GM18861 (cell line): ENCODE data around the gene CNTNAP2.

ENCODE experiments used
- ATAC-seq: cut with Tn5 transposase; IDR thresholded peaks from one replicate; pipeline ENCODE4 v1.9.1; 2021; ENCODE audit not compliant: unreplicated experiment

CNTNAP2 gene

DNA sequence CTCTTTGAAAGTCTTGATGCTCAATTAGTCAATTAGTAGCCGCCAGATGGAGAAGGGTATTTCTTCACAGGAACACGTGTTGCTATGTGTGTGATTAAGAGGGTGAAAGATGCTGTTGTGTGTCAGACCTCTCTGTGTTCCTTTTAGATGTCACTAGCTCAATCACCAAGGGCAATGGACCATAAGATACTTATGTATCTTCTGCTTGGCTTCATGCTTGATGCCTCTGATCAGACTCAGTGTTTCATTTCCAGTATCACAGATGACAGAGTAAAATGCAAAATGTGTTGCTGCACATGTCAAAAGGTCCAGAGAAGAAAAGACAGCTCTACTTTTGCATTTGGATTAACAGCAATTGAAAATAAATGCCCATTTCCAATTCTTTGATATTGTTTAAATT is 865.9 kb downstream of the CNTNAP2 start:
- no peak for ATAC-seq

DNA sequence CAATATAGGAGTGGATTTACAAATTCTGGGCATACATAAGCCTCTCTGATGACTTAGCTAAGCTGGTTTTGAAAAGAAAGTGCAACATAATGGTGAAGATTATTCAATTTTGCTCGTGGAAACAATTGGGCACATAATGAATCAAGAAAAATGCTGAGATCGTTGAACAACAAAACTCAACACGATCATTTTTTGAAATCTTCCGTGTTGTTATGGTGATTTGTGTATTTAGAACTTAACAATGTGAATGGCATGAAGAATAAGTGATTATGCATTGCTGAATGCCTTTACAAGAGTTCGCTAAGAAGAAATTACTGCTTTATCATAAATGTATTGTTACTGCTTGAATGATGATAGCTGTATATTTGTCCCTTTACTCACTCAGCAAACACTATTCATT is 875.0 kb downstream of the CNTNAP2 start:
- no peak for ATAC-seq

DNA sequence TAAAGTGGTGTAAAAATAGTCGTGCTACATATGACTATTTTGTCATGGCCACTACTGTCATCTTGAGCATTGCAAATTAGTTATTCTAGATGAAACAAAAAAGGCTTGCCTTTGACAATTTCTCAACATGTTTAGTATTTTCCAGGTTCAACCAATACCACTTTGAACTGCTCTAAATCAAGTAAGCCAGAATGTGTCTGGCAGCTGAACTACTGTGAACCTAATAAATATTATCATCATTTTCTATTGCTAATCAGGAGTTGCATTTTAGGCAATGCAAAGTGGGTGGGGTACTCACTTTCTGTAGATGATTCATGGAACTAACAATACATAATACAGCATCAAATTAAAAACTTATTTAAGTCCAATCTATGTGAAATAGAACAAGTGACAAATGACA is 877.2 kb downstream of the CNTNAP2 start:
- ATAC-seq = no peak

DNA sequence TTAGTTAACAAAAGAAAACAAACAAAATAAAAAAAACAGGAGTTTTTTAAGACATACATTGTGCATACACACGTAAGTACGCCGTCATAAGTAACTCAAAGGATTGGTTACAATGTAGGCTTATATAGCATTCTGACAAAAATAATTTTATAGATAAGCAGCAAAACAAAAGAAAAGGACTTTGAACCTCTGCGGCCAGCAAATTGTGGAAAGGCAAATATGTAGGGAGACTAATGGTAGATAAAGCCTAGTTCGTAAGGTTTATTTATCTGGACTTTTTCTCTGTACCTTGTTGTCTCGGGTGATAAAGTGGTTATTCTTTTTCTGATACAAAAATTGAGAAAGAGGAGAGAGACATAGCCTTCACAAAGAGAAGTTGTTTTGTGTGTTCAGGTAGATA is 891.9 kb downstream of the CNTNAP2 start:
- no peak for ATAC-seq

DNA sequence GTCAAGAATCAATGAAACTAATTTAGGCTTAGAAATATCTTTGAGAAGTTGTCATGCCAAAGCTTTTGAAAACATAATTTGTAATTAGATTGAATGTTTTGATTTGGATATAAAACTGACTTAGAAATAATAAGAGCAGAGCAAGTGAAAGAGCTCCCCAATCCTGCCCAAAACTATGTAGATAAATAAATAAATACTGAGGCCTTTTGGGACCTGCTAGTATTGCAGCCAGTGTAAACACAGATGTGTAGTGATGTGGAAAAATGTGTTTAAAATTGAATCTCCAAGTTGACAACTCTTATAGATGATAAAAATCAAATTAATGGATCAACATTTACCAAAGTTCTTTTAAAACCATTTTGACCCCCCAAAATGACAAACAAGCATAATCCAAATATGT is 896.1 kb downstream of the CNTNAP2 start:
- ATAC-seq = no peak

DNA sequence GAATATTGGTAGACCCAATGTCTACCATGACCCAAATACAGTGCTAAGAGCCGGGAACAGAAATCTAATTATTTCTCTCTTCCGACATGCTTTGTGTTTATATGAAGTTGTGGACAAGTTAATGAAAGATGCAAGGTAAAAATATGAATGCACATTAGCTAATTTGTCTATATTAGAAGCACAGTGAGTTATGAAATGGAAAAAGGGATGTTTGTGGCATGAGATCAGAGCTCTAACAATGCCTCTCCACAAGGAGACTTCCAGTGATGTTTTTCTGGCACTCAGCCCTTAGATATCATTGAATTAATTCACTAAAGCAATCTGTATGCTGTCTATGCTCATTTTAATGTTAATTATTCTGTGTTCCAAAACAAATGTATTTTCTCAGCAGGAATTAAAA is 897.2 kb downstream of the CNTNAP2 start:
- ATAC-seq = no peak

DNA sequence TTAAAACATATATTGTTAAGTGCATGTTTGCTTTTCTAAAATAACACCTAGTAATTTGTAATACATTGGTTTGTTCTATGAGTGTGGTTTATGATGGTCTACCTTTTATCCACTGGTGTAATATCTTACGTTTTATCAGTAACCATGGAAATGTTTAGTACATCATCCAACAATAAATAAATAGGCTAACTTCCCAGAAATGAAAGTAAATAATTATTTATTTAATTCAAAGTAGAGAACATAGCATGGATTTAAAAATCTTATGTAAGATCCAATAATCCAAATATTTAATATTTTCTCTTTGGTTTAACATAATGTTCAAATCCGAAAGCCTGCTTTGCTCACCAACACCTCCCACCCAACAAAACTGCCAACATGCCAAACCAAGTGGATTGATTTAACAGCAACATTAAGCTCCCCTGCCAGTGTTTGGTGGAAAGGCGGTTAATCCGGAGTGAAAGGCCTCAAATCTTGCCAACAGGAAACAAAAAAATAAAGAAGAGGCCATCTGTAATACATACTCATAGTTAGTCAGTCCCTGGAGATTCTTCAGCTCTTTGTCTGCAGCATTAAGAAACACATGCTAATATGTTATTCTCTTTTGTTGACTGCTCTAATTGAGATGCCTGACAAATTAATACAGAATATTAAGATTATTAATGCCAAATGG is 897.8 kb downstream of the CNTNAP2 start:
- no peak for ATAC-seq

DNA sequence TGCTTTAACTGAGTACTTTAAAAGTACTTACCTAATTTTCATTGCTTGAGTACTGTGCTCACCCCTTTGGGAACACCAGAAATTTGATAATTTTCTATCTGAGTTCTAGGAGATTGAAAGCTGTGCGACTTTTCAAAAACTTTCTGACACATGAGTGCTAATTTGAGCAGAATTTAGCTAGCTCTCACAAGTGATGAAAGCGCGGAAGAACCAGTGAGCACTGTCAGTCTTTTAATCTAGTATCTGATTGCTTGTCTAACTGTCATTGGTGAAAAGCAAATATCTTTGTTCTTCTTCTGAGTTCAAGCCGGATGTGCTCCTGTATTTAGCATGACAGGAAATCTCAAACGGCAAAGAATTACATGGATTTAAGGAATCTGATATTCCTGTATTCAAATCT is 899.4 kb downstream of the CNTNAP2 start:
- no peak for ATAC-seq

DNA sequence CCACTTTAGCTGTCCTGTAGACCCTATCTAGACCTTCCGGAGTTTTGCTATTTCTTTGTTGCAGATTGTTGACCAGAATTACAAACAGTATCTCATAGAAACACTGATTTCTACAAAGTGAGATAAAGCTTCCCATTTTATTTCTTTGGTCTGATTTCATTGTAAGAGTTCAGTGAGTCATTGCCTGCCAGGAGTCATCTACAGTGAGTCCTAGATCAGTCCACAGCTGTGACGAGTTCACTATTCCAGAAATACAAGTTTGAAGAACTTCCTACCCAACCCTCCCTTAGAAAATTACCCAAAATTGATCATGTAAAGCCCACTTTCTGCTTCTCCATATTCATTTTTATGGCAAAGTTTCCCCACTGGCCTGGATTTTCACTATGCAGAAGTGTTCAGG is 905.5 kb downstream of the CNTNAP2 start:
- no peak for ATAC-seq

DNA sequence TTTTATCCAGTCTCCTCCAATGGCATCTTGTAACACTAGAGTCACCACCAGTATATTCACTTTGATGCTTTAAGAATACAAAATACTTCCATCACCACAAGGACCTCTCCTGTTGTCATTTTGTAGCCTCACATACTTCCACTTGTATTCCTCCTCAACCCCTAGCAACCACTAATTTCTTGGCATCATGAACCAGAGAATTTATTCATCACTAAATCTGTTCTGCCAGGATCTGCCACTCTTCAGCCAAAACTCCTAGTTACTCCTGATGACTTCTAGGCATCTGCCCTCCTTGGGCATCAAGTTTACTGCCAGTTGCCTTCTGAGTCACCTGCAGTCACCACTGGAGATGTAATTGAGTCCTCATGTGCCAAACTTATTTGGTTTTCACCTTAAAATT is 906.8 kb downstream of the CNTNAP2 start:
- no peak for ATAC-seq

DNA sequence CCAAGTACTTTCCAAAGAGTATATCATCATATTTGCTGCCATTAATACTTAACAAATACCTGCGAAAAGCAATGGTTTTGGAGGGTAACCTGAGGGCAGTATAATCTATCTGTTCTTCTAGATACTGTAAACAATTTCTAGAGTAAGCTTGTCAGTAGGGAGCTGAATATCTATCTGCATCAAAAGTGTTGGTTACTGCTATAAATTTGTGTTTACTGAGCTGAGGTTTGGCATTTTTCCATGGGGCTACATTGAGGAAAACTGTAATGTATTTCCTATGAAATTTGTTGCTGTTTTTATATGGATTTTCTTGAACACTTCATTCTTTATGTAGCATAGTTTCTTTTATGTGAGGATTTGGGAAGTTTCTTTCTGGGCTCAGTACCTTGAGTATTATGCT is 913.4 kb downstream of the CNTNAP2 start:
- no peak for ATAC-seq

DNA sequence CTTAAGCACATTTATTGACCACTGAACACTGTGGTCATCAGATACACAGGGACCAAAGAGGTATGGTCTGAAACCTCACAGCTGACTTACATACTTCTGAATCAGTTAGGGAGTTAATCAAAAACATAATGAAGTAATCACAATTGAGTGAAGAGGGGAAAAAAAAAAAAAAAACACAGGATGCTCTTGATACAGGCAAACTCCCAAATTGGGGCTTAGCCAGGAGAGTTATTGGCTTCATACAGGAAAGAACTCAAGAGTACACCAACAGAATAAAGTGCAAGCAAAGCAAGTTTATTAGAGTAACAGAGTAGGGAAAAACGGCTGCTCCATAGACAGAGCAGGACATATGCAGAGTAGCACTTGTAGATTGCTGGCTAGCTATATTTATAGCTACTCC is 917.0 kb downstream of the CNTNAP2 start:
- ATAC-seq = no peak

DNA sequence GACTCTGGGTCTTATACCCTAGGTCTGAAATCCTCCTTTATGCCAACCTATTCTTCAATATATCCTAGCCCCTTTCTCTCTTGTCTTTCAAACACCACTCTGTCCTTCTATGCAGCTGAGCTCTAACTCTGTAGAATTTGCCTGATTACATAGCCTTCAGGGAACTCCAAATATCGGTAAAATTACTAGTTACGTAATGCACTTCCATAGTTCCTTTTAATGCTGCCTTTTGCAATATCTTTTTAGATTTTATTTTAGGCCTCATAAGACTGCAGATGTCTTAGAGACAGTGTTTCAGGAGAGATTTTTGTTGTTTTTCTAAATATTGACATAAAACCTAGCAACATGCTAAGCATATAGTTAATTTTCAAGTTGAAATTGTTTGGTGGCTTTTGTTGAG is 924.8 kb downstream of the CNTNAP2 start:
- no peak for ATAC-seq

DNA sequence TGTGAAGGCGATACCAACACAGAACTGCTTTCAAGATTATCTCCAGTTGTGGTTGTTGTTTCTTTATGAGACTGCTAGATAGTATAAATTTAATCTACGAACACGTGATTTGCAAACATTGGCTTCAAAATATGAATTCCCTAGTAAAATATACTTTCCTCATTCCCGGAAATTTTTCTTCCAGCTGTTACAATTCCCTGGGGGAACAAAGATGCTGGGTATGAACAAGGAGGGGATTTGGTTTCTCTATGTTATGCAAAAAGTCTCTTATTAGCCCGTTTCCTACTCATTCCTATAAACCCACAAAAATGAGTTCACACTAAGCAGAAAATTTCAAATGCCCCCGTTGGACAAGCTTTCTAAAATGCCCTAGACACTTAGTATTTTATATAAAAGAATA is 928.3 kb downstream of the CNTNAP2 start:
- ATAC-seq = no peak

DNA sequence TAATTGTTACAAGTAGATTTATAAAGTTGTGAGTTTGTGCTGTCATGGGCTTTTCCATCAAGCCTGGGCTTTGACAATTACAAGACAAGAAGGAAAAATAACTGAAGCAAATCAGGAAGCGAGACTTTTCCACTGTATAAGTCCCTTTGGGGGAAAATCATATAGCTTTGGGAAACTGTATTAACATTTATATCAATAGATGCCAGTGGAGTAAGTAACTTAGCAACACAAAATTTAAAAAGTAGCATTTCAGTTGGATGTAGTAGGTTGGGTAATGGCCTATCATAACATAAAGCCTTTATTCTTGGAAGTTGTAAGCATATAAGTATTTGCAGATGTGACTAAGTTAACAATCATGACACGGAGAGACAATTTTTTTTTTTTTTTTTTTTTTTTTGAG is 931.1 kb downstream of the CNTNAP2 start:
- no peak for ATAC-seq

DNA sequence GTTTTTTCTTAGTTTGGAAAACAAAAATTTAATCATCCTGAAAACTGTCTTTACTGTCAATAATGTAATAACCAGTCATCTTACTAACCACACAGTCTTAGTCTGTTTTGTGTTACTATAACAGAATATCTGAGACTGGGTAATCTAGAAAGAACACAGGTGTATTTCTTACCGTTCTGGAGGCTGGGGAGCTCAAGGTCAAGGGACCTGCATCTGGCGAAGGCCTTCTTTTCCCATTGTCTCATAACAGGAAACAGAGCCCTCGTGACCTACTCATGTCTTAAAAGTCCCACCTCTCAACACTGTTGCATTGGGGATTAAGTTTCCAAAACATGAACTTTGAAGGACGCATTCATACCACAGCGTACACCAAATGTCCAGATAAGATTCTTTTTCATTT is 932.3 kb downstream of the CNTNAP2 start:
- no peak for ATAC-seq

DNA sequence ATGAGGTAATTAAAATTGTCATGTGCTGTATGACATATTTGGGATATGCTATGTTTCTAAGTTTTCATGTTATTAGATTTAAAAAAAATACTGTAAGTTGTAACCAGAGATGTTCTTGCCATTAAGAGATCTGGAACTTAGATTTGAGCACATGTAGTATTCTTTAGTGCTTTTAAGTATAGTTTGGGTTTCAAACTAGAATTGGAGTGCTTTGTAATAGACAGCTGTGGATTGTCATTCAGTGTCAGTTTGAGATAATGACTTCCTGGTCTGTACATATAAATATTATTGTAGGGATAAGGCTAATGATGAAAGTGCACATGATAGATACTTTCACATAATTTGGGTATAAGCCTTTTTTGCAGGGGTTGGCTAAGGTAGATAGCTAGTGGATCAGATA is 936.2 kb downstream of the CNTNAP2 start:
- no peak for ATAC-seq

DNA sequence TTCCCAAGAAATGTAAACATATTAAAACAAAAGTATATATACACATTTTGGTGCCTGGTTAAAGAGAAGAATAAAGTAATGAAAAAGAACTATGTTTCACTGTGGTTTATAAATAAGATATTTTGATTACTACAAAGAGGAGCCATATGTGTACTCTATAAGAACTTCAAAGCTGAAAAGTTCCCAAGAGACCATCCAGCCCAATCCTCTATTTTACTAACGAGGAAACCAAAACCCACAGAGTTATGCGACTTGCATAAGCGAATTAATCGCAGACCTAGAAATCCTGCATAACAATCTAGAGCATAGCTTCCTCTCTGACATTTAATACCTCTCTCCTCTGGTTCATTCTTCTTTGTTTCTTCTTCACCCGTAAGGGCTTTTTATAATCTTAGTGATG is 937.1 kb downstream of the CNTNAP2 start:
- ATAC-seq = no peak

DNA sequence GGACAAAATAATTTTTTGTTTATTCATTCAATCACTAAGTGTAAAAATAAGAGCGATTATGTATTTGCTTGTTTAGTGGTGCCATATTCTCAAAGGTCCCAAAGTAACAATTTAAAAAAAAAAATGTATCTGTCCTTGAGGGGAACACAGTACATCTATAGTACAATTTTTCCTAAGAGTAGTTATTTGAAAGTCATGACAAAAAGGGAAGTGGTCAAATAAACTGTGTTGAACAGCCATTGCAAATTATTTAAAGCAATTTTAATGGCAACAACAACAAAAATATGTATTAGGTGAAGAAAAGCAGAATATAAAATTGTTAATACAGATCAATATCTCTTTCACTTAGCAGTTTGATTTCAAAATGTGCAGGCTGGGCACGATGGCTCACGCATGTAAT is 943.5 kb downstream of the CNTNAP2 start:
- no peak for ATAC-seq

DNA sequence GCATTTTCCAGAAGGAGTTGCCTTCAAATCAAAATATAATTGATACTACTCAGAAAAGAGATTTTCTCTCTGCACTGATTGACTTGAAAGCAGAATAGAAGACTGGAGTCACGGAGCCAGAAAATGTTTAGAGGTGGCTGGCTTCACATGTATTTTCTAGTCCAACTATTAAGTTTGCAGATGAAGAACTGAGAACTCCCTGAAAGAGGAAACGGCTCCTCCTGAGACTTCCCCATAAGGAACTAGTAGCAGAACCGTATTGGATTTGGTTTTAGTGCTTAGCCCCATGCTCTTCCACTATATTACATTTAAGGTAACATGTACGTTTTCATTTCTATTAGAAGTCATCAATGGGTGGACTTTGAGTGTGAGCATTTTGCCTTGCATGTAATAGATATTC is 946.3 kb downstream of the CNTNAP2 start:
- ATAC-seq = no peak

DNA sequence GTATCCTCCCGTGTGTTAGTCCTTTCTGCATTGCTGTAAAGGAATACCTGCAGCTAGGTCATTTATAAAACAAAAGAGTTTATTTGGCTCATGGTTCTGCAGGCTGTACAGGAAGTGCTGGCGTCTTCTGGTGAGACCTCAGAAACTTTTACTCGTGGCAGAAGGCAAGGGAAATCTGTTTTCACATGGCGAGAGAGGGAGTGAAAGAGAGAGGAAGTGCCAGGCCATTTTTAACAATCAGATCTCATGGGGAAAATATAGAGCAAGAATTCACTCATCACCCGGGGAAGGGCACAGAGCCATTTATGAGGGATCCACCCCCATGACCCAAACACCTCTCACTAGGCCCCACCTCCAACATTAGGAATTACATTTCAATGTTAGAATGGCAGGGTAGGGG is 952.2 kb downstream of the CNTNAP2 start:
- no peak for ATAC-seq

DNA sequence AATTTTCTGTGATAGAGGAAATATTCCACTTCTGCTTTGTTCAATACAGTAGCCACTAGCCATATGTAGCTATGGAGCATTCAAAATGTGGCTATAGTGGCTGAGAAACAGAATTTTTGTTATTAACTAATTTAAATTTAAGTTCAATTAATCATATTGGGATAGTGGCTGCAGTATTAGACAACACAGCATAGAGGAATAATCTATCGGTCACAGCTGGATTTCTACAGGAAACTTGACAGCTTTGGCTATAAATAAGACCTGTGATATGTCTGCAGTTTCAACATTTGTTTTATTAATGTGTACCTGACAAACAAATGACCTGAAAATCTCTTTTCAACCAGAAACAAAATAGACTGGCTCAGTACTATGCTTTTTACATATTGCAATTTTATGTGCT is 953.2 kb downstream of the CNTNAP2 start:
- ATAC-seq = no peak

DNA sequence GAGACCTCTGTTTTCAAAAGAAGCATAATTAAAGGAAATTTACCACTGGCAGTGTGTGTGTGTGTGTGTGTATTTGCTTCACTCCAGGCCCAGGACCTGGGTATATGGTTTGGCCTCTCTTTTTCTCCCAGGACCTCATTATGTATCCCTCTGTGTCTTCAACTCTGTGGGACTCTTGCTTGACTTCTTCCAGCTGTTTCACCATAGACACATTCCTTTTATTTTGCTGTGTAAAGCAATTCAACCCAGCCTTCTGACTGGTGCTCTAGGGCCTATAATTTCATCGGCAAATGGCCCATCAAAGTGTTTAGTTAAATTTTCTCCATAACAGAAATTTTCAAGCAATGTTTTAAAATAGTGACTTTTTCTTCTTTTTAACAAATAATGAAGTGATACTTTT is 954.3 kb downstream of the CNTNAP2 start:
- ATAC-seq = no peak

DNA sequence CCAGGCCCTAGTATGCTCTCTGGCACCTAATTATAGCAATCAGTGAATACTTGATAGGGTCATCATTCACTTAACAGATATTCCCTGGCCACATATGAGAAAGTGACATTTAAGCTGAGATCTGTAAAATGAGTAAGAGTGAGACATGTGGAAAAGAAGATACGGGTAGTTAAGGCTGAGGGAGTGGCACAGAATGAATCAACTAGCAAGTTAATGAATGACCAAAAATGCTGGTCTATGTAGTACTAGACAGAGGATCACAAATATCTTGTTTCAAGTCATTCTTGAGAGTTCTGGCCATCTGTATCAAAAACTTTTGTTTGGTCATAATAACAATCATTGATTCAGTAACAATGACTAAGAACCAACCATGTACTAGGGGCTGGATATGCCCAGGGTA is 954.9 kb downstream of the CNTNAP2 start:
- ATAC-seq = no peak
